Lung (tissue), 12 donors: Measurements from ENCODE around the gene UST. TPM values are rescaled to one million over a fixed set of nuclear protein-coding genes. Genes with fewer than 3 reads are reported as not detected.
A peak's percentile ranks its signal among the peaks of the same experiment; 100 is the strongest.

Experiments used
- ATAC-seq: fragments of 200-7000 bp; cut with Tn5 transposase; one replicate; pipeline ENCODE4 v1.9.1; 2020; ENCODE audit warnings: moderate number of reproducible peaks; ENCODE audit not compliant: insufficient read depth, low FRiP score
- DNase-seq, 3 donors: peaks; one replicate each; pipeline ENCODE4 v3.0.0-alpha.2; 2013 to 2017
- H3K27ac ChIP-seq, 2 donors: one replicate each; pipeline ENCODE4 v1.5.1; 2013; ENCODE audit warnings: mild to moderate bottlenecking in 2 of 2, moderate library complexity in 2 of 2, control low read depth in 1 of 2, inconsistent platforms in 1 of 2, low read depth in 1 of 2, low read length in 1 of 2
- H3K27me3 ChIP-seq, 3 donors: one replicate each; pipeline ENCODE4 v1.5.1; 2013; ENCODE audit warnings: low read length in 2 of 3; ENCODE audit not compliant: control insufficient read depth in 3 of 3, insufficient read depth in 3 of 3
- H3K36me3 ChIP-seq, 4 donors: one replicate each; pipeline ENCODE4 v1.5.1; 2013; ENCODE audit warnings: low read length in 4 of 4, mild to moderate bottlenecking in 1 of 4, moderate library complexity in 1 of 4; ENCODE audit not compliant: control insufficient read depth in 4 of 4, insufficient read depth in 4 of 4
- H3K4me1 ChIP-seq, 5 donors: one replicate each; pipeline ENCODE4 v1.5.1; 2013; ENCODE audit warnings: low read length in 5 of 5, mild to moderate bottlenecking in 2 of 5, moderate library complexity in 1 of 5; ENCODE audit not compliant: control insufficient read depth in 5 of 5, insufficient read depth in 5 of 5
- H3K4me3 ChIP-seq: one replicate; pipeline ENCODE4 v1.5.1; 2013; ENCODE audit warnings: mild to moderate bottlenecking, control low read depth, moderate library complexity
- H3K9ac ChIP-seq, 2 donors: one replicate each; pipeline ENCODE4 v1.5.1; 2013; ENCODE audit warnings: low read length in 2 of 2, control low read depth in 1 of 2; ENCODE audit not compliant: insufficient read depth in 1 of 2
- H3K9me3 ChIP-seq, 4 donors: one replicate each; pipeline ENCODE4 v1.5.1; 2013; ENCODE audit warnings: low read length in 3 of 4, mild to moderate bottlenecking in 1 of 4, moderate library complexity in 1 of 4; ENCODE audit not compliant: control insufficient read depth in 4 of 4, insufficient read depth in 3 of 4
- WGBS, 2 donors: extraction: QIAGEN DNeasy Blood & Tissue Kit; methylation state at CpG; one replicate each; pipeline ENCODE4 v1.1.7; 2013; 5-methylcytosine and 5-hydroxymethylcytosine counted together
- polyA plus RNA-seq, 2 donors: library from polyadenylated mRNA; stranded (reverse); fragments of 200-250 nt; gene quantifications; one replicate each; pipeline ENCODE4 v1.2.1, GENCODE V29; 2013
- total RNA-seq, 2 donors: library from RNA; depleted of rRNA in 1 of 2; stranded (reverse); fragments of >200 nt in 1 of 2; gene quantifications; one replicate each; pipeline ENCODE4 v1.2.1, GENCODE V29; 2014 to 2021
- TF ChIP-seq, protein P1 (sequence below): IDR thresholded peaks from 2 replicates; pipeline ENCODE4 v1.5.1; 2012; ENCODE audit warnings: mild to moderate bottlenecking; ENCODE audit errors: control extremely low read depth, extremely low read depth
- donor health status: control.
- donor health status: control.
- donor health status: Bipolar disorder and iron deficiency.
- donor health status: healthy.
- donor health status: DM: yes; HTN: yes; CAD: no.

UST gene
- total and polyA plus RNA-seq, 4 donors: 4.5 to 24.0 (median 7.1) TPM

DNA sequence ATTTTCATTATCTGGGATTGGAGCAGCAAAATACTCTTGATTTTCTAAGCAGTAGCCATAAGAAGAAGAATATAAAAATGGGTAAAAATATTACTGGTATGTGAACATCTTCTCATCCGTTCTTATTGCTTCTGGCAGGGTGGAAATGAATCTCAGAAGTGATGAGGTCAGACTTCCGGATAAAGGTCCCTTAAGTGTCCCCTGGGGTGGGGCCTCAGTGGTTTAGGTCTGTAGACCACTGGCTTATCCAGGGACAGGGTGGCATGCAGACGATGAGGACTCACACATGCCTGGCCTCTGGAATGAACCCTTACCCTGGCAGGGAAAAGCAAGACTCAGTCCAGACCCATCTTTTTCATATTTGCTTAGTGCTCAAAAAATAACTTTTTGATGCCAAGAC is 143.3 kb downstream of the UST start:
- no peak for DNase-seq
- Histone ChIP-seq H3K9me3 (no peaks in the 10 kb centered on the region), H3K9ac (no peak overlapping the region), H3K36me3 (no peaks in the 10 kb centered on the region), H3K27me3 (no peaks in the 10 kb centered on the region), H3K4me1 (peaks cover 0 to 17% (median 6%) of the 10 kb centered on the region in 5 donors), H3K27ac (no peak overlapping the region), H3K4me3 (no peak overlapping the region)
- WGBS, 2 donors: 66 to 86% methylated on average over 3 of the region's 3 CpGs
- ATAC-seq: no peak
- TF ChIP-seq, protein P1, sequence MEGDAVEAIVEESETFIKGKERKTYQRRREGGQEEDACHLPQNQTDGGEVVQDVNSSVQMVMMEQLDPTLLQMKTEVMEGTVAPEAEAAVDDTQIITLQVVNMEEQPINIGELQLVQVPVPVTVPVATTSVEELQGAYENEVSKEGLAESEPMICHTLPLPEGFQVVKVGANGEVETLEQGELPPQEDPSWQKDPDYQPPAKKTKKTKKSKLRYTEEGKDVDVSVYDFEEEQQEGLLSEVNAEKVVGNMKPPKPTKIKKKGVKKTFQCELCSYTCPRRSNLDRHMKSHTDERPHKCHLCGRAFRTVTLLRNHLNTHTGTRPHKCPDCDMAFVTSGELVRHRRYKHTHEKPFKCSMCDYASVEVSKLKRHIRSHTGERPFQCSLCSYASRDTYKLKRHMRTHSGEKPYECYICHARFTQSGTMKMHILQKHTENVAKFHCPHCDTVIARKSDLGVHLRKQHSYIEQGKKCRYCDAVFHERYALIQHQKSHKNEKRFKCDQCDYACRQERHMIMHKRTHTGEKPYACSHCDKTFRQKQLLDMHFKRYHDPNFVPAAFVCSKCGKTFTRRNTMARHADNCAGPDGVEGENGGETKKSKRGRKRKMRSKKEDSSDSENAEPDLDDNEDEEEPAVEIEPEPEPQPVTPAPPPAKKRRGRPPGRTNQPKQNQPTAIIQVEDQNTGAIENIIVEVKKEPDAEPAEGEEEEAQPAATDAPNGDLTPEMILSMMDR: no peak

DNA sequence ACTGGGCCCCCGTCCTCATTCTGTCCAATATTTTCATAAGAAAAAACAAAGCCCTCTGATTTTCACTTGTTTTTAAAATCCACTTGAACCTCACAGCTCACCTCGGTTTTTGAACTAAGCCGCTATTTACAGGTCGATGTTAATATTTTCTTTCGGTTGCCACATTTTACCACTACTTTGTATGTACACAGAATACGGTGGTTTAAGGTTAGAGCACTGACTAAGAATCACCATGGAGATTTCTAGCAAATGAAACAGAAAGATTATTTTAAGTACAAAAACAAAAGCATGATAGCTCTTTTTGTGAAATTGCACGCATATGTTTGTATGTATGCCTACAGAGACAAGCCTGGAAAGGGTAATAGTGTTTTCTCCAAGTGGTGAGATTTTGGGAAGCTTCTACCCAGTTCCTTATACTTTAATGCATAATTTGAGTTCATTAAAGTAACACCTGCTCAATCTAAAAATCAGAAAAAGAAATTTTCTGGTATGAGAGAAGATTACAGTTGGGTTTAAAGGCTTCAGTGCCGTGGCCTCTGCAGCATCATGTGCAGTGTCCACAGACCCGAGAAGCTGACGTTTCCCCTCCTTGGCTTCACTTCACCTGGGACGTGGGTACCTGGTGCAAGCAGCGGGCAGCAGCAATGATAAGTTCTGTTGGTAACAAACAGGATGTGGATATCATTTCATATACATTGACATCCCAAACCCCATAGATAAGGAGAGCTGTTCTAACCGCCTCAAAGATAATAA is 144.0 kb downstream of the UST start:
- no peak overlapping the region for H3K9ac ChIP-seq
- no peak overlapping the region for H3K27ac ChIP-seq
- WGBS, 2 donors: 77 to 86% methylated on average over 13 of the region's 13 CpGs
- peaks cover 0 to 17% (median 6%) of the 10 kb centered on the region in 5 donors for H3K4me1 ChIP-seq
- H3K9me3 ChIP-seq: no peaks in the 10 kb centered on the region
- TF ChIP-seq, protein P1: no peak
- no peaks in the 10 kb centered on the region for H3K27me3 ChIP-seq
- H3K4me3 ChIP-seq: no peak overlapping the region
- H3K36me3 ChIP-seq: no peaks in the 10 kb centered on the region
- DNase-seq (no peak), ATAC-seq (no peak)

DNA sequence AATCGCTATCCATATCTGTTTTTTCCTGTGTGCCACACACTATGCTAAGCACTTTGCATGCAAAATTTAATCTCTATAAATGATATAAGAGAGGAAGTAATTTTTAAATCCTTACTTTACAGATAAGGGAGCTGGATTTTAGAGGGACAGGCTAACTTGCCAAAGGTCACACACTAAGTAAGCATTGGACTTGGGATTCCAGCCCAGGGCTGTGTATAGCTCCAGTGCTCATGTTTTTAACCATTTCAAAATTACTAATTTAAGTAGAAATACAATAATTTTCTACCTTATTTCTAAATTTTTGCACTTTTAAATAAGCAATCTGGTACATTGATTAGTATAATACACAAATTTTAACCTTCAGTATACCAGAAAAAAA is 144.6 kb downstream of the UST start:
- WGBS, 2 donors: 64 to 85% methylated on average over 1 of the region's 1 CpG

More for the DNA sequence above, 144.6 kb downstream of the UST start:
- H3K36me3 ChIP-seq: no peaks in the 10 kb centered on the region
- DNase-seq: peak in 1 of 3 donors; percentile 67
- TF ChIP-seq, protein P1: no peak
- H3K4me3 ChIP-seq: no peak overlapping the region
- no peak overlapping the region for H3K9ac ChIP-seq
- peaks cover 0 to 17% (median 6%) of the 10 kb centered on the region in 5 donors for H3K4me1 ChIP-seq
- no peaks in the 10 kb centered on the region for H3K27me3 ChIP-seq
- ATAC-seq: no peak
- no peak overlapping the region for H3K27ac ChIP-seq
- H3K9me3 ChIP-seq: no peaks in the 10 kb centered on the region
